GM23338 (cell line): ENCODE measurements around the gene TFF2. TPM values are rescaled to one million over a fixed set of nuclear protein-coding genes. Genes with fewer than 3 reads are reported as not detected.

Experiments
- CREB1 ChIP-seq: fragments of 250-450 bp; sonication (Bioruptor Pico); IDR thresholded peaks from 2 replicates; pipeline ENCODE4 v1.5.0; 2020; ENCODE audit warnings: low read depth, mild to moderate bottlenecking, moderate library complexity
- EZH2 ChIP-seq: fragments of 200-600 bp; sonication (generic); IDR thresholded peaks from one replicate; pipeline ENCODE4 v1.8.0; 2017; ENCODE audit warnings: antibody characterized with exemption, mild to moderate bottlenecking, low read depth; ENCODE audit not compliant: unreplicated experiment
- POLR2AphosphoS5 ChIP-seq: IDR thresholded peaks from 2 replicates; pipeline ENCODE4 v1.6.1; 2016; ENCODE audit warnings: antibody characterized with exemption, low read depth
- ZNF114 ChIP-seq: fragments of 250-450 bp; sonication (Bioruptor Pico); IDR thresholded peaks from 2 replicates; pipeline ENCODE4 v1.5.0; 2020; ENCODE audit warnings: mild to moderate bottlenecking, moderate library complexity
- ZNF331 ChIP-seq: fragments of 250-450 bp; sonication (Bioruptor Pico); IDR thresholded peaks from 2 replicates; pipeline ENCODE4 v1.5.0; 2020; ENCODE audit warnings: low read depth, mild to moderate bottlenecking, moderate library complexity
- ZNF462 ChIP-seq: fragments of 250-450 bp; sonication (Bioruptor Pico); IDR thresholded peaks from 2 replicates; pipeline ENCODE4 v1.5.0; 2020; ENCODE audit warnings: mild to moderate bottlenecking, moderate library complexity
- polyA plus RNA-seq: library from polyadenylated mRNA; unstranded; fragments of >200 nt; fragmentation: Nextera tagmentation; extraction: Ambion mirVana; gene quantifications from 2 replicates; pipeline ENCODE4 v1.2.1, GENCODE V29; 2016
- total RNA-seq: library from RNA; depleted of rRNA; stranded (reverse); fragments of >200 nt; shearing (Covaris generic); gene quantifications from 2 replicates; pipeline ENCODE4 v1.2.3, GENCODE V29; 2014
- TF ChIP-seq, protein P1 (sequence below): IDR thresholded peaks from 2 replicates; pipeline ENCODE4 v1.6.1; 2016; ENCODE audit warnings: antibody characterized with exemption
- TF ChIP-seq, protein P2 (sequence below), 2 experiments: fragments of 200-600 bp in 1 of 2; sonication (generic) in 1 of 2; conservative IDR thresholded peaks; 2 replicates each; pipeline versions ENCODE4 v1.5.1 to v1.6.1; 2016 to 2017; ENCODE audit warnings: antibody characterized with exemption in 2 of 2, low read depth in 2 of 2, mild to moderate bottlenecking in 2 of 2, moderate library complexity in 1 of 2

The TFF2 gene
- total and polyA plus RNA-seq, 2 experiments from 2014 or later, result not detected

- TF ChIP-seq ZNF462 (CRISPR knock-in tag), result no peak
- no peak for TF ChIP-seq ZNF114 (CRISPR knock-in tag)
- TF ChIP-seq, protein P1, sequence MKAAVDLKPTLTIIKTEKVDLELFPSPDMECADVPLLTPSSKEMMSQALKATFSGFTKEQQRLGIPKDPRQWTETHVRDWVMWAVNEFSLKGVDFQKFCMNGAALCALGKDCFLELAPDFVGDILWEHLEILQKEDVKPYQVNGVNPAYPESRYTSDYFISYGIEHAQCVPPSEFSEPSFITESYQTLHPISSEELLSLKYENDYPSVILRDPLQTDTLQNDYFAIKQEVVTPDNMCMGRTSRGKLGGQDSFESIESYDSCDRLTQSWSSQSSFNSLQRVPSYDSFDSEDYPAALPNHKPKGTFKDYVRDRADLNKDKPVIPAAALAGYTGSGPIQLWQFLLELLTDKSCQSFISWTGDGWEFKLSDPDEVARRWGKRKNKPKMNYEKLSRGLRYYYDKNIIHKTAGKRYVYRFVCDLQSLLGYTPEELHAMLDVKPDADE, result no peak
- TF ChIP-seq, protein P2, sequence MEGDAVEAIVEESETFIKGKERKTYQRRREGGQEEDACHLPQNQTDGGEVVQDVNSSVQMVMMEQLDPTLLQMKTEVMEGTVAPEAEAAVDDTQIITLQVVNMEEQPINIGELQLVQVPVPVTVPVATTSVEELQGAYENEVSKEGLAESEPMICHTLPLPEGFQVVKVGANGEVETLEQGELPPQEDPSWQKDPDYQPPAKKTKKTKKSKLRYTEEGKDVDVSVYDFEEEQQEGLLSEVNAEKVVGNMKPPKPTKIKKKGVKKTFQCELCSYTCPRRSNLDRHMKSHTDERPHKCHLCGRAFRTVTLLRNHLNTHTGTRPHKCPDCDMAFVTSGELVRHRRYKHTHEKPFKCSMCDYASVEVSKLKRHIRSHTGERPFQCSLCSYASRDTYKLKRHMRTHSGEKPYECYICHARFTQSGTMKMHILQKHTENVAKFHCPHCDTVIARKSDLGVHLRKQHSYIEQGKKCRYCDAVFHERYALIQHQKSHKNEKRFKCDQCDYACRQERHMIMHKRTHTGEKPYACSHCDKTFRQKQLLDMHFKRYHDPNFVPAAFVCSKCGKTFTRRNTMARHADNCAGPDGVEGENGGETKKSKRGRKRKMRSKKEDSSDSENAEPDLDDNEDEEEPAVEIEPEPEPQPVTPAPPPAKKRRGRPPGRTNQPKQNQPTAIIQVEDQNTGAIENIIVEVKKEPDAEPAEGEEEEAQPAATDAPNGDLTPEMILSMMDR (conservative IDR thresholded peaks at IDR 0.05; ENCODE audit: low read depth in 2 of 2), result no peak
- no peak for TF ChIP-seq ZNF331
- TF ChIP-seq POLR2AphosphoS5, result no peak
- no peak for TF ChIP-seq CREB1 (CRISPR knock-in tag)
- TF ChIP-seq EZH2, result no peak
These were observed 52.6 kb downstream of the TFF2 start (continued) for GRCh38 chr21:42298237-42298636.
